H1 (cell line): ENCODE data around the gene CPA2. TPM values are rescaled to one million over a fixed set of nuclear protein-coding genes. Genes with fewer than 3 reads are reported as not detected.

ENCODE experiments used
- CTBP2 ChIP-seq: IDR thresholded peaks from 2 replicates; pipeline ENCODE4 v1.7.0; 2011; ENCODE audit warnings: borderline replicate concordance, mild to moderate bottlenecking, moderate library complexity, mixed read lengths, low read length; ENCODE audit not compliant: insufficient read depth, insufficient read length
- FOSL1 ChIP-seq: IDR thresholded peaks from 2 replicates; pipeline ENCODE4 v1.6.1; 2011; ENCODE audit warnings: mild to moderate bottlenecking, low read depth, low read length, moderate library complexity; ENCODE audit not compliant: insufficient read depth
- HDAC2 ChIP-seq, 2 experiments: fragments of 300-600 bp in 1 of 2; sonication (generic) in 1 of 2; IDR thresholded peaks; 2 replicates each; pipeline ENCODE4 v1.6.1; 2011 to 2012; ENCODE audit warnings: low read depth in 2 of 2, low read length in 2 of 2, mild to moderate bottlenecking in 2 of 2, moderate library complexity in 2 of 2, borderline replicate concordance in 1 of 2, inconsistent platforms in 1 of 2
- SAP30 ChIP-seq: fragments of 300-600 bp; sonication (generic); IDR thresholded peaks from 2 replicates; pipeline ENCODE4 v1.7.1; 2012; ENCODE audit warnings: low read length, moderate library complexity, mild to moderate bottlenecking, inconsistent platforms; ENCODE audit not compliant: insufficient read depth, insufficient replicate concordance
- SIN3A ChIP-seq, 2 experiments: IDR thresholded peaks in 1 of 2; conservative IDR thresholded peaks in 1 of 2; 2 replicates each; pipeline ENCODE4 v1.6.1; 2011 to 2012; ENCODE audit warnings: low read length in 2 of 2, improper control_type of control experiment in 1 of 2, low read depth in 1 of 2, mild to moderate bottlenecking in 1 of 2
- TBP ChIP-seq: IDR thresholded peaks from 2 replicates; pipeline ENCODE4 v1.6.1; 2011; ENCODE audit warnings: low read depth, low read length, improper control_type of control experiment
- polyA plus RNA-seq, 7 experiments: library from polyadenylated mRNA; depleted of rRNA in 3 of 7; stranded (reverse) in 5 of 7; unstranded in 2 of 7; fragments of >200 nt in 5 of 7; fragments of 200-250 nt in 2 of 7; gene quantifications; 1 replicate in 5 of 7; 2 replicates in 1 of 7; 4 replicates in 1 of 7; pipeline versions ENCODE4 v1.2.1 to v1.2.3, GENCODE V29; 2011 to 2013; ENCODE audit warnings: missing spikeins in 2 of 7, mixed read lengths in 2 of 7
- total RNA-seq: library from RNA; stranded (reverse); fragmentation: NEBNext Ultra II Directional; extraction: Animal tissue kit (Norgen Biotek cat#: 25700); gene quantifications from 2 replicates; pipeline ENCODE4 v1.2.1, GENCODE V29; 2021
- TF ChIP-seq, protein P1 (sequence below): fragments of 300-600 bp; sonication (generic); IDR thresholded peaks from 2 replicates; pipeline ENCODE4 v1.7.1; 2012; ENCODE audit warnings: low read length, moderate library complexity, mild to moderate bottlenecking, inconsistent platforms; ENCODE audit not compliant: insufficient replicate concordance

CPA2 gene
- total and polyA plus RNA-seq, 2 of the 8 experiments (the other 6 are each of a cell fraction or from before 2014, with no cell fraction given), result 0.21 TPM; not detected in 1

DNA sequence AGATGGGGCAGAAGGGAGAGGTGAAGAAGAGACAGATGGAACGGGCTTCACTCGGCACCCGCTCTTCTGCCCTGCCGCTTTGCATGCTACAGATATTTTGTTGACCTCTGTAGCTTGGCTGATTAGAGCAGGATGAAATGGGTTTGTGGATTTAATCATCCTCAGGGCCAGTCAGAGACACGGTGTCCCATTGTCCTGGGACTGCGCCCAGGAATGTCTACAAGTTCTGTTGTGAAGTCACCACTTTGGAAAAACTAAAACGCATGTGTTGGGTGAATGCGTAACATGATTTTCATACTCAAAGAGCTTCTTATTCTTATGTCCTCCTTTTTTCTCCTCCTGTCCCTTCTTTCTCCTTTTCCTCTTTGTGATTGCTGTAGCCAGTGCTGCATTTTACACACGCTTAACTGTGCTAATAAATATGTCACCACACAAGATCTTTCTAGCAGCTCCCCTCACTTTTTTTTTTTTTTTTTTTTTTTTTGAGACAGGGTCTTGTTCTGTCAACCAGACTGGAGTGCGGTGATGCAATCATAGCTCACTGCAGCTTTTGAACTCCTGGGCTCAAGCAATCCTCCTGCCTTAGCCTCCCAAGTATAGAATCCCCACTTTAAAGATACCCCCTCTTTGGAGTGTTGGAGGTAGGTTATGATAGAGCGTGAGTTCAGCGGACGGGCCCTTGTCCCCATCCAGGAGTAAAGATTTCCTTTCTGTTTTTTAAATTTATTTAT, 29.7 kb downstream of the CPA2 start (continued):
- TF ChIP-seq, protein P1, sequence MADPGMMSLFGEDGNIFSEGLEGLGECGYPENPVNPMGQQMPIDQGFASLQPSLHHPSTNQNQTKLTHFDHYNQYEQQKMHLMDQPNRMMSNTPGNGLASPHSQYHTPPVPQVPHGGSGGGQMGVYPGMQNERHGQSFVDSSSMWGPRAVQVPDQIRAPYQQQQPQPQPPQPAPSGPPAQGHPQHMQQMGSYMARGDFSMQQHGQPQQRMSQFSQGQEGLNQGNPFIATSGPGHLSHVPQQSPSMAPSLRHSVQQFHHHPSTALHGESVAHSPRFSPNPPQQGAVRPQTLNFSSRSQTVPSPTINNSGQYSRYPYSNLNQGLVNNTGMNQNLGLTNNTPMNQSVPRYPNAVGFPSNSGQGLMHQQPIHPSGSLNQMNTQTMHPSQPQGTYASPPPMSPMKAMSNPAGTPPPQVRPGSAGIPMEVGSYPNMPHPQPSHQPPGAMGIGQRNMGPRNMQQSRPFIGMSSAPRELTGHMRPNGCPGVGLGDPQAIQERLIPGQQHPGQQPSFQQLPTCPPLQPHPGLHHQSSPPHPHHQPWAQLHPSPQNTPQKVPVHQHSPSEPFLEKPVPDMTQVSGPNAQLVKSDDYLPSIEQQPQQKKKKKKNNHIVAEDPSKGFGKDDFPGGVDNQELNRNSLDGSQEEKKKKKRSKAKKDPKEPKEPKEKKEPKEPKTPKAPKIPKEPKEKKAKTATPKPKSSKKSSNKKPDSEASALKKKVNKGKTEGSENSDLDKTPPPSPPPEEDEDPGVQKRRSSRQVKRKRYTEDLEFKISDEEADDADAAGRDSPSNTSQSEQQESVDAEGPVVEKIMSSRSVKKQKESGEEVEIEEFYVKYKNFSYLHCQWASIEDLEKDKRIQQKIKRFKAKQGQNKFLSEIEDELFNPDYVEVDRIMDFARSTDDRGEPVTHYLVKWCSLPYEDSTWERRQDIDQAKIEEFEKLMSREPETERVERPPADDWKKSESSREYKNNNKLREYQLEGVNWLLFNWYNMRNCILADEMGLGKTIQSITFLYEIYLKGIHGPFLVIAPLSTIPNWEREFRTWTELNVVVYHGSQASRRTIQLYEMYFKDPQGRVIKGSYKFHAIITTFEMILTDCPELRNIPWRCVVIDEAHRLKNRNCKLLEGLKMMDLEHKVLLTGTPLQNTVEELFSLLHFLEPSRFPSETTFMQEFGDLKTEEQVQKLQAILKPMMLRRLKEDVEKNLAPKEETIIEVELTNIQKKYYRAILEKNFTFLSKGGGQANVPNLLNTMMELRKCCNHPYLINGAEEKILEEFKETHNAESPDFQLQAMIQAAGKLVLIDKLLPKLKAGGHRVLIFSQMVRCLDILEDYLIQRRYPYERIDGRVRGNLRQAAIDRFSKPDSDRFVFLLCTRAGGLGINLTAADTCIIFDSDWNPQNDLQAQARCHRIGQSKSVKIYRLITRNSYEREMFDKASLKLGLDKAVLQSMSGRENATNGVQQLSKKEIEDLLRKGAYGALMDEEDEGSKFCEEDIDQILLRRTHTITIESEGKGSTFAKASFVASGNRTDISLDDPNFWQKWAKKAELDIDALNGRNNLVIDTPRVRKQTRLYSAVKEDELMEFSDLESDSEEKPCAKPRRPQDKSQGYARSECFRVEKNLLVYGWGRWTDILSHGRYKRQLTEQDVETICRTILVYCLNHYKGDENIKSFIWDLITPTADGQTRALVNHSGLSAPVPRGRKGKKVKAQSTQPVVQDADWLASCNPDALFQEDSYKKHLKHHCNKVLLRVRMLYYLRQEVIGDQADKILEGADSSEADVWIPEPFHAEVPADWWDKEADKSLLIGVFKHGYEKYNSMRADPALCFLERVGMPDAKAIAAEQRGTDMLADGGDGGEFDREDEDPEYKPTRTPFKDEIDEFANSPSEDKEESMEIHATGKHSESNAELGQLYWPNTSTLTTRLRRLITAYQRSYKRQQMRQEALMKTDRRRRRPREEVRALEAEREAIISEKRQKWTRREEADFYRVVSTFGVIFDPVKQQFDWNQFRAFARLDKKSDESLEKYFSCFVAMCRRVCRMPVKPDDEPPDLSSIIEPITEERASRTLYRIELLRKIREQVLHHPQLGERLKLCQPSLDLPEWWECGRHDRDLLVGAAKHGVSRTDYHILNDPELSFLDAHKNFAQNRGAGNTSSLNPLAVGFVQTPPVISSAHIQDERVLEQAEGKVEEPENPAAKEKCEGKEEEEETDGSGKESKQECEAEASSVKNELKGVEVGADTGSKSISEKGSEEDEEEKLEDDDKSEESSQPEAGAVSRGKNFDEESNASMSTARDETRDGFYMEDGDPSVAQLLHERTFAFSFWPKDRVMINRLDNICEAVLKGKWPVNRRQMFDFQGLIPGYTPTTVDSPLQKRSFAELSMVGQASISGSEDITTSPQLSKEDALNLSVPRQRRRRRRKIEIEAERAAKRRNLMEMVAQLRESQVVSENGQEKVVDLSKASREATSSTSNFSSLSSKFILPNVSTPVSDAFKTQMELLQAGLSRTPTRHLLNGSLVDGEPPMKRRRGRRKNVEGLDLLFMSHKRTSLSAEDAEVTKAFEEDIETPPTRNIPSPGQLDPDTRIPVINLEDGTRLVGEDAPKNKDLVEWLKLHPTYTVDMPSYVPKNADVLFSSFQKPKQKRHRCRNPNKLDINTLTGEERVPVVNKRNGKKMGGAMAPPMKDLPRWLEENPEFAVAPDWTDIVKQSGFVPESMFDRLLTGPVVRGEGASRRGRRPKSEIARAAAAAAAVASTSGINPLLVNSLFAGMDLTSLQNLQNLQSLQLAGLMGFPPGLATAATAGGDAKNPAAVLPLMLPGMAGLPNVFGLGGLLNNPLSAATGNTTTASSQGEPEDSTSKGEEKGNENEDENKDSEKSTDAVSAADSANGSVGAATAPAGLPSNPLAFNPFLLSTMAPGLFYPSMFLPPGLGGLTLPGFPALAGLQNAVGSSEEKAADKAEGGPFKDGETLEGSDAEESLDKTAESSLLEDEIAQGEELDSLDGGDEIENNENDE, result no peak
- no peak for TF ChIP-seq SAP30
- TF ChIP-seq SIN3A (conservative IDR thresholded peaks at IDR 0.05 in 1 of 2, IDR thresholded peaks at IDR 0.05 in 1 of 2; ENCODE audit: low read depth in 1 of 2, low read length in 2 of 2), result no peak
- TF ChIP-seq CTBP2, result no peak
- no peak for TF ChIP-seq FOSL1
- TF ChIP-seq TBP, result no peak
- no peak for TF ChIP-seq HDAC2 (IDR thresholded peaks at IDR 0.05; ENCODE audit: borderline replicate concordance in 1 of 2, low read depth in 2 of 2, low read length in 2 of 2)
